IPS-18c (cell line): Measurements from ENCODE around the gene SURF4.
A peak's percentile ranks its signal among the peaks of the same experiment; 100 is the strongest.
"Not testable (repeated sequence)": the region's sequence is repeated elsewhere in the genome, so short reads cannot be mapped to it uniquely, and the experiment has no call there.

ENCODE experiments used
- H3K4me3 ChIP-seq: 2 replicates; pipeline ENCODE4 v1.7.0; 2013; ENCODE audit warnings: low read depth, mild to moderate bottlenecking, low read length, moderate library complexity; ENCODE audit not compliant: insufficient read depth
- H3K9me3 ChIP-seq: one replicate; pipeline ENCODE4 v1.6.1; 2013; ENCODE audit warnings: mild to moderate bottlenecking, low read length, moderate library complexity; ENCODE audit not compliant: control insufficient read depth, insufficient read depth

The SURF4 gene

DNA sequence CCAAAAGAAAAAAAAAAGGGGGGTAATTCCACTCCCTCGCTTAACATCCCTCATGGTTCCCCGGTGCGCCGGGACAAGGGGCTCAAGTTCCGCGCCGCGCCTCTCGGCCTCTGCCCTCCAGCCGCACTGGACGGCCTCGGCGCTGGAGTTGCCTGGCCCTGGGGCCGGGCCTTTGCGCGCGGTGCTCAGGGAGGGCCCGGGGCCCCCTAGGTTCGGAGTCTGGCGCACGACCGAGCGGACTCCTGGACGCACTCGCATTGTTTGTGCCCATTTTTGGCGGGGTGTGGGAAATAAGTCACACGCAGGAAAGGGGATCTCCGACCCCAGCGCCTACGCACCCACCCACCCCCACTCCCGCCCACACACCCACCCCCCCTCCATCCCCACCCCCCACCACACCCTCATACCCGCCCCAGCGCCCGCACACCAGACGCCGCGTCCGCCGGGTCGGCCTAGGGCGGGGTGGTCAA is 28.3 kb downstream of the SURF4 start:
- H3K9me3 ChIP-seq: peaks cover 2% of the 10 kb centered on the region
- peak overlapping the region; percentile 99 for H3K4me3 ChIP-seq

DNA sequence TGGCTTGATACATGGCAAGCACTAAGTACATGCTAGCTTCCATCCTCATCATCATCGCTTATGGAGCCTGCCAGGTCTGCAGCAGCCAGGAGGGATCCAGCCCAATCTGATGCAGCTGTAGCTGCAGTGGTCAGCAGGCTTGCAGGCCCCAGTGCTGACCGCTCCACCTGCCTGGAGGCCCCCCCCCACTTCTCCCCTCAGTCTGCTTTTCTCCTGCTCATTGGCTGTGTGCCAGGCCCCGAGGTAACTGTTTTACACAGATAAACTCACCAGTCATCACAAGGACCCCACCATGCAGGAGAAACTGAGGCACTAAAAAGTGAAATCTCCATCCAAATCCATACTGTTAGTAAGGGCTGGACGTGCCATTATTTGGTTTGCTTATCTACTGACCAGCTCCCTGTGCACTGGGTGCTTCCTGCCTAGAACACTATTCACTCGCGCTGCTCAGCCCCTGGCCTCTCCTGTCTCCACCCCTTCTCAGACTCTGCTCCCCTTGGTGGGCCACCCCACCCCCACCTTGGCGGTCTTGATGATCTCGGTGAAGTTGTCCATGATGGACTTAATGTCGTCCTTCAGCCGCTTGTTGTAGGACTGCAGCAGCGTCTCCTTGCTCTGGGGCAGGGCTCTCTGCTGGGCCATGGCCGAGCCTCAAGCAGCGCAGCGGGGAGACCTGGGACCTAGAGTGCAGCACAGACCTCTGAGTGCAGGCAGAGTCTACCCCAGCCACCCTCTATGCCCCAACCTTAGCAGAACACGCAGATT is 29.7 kb downstream of the SURF4 start:
- Histone ChIP-seq H3K4me3 (peak overlapping the region; percentile 99), H3K9me3 (peaks cover 2% of the 10 kb centered on the region)

DNA sequence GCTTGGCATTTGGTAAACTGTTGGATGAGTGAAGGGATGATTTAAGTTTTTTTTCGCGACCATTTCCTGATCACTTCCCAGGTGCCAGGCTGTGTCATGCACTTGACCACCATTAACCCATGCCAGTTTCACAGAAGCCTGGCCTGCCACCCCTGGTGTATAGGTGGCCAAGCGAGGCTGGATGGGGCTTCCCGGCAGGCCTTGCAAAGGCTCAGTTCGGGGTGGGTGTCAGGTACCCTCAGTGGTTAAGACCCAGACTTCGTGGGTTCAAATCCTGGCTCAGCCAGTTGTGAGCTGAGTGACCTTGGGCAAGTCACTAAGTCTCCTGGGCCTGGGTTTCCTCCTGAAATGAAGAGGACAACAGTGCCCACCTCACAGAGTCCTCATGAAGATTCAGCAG is 30.3 kb downstream of the SURF4 start:
- H3K4me3 ChIP-seq: no peak overlapping the region
- H3K9me3 ChIP-seq: peaks cover 2% of the 10 kb centered on the region

DNA sequence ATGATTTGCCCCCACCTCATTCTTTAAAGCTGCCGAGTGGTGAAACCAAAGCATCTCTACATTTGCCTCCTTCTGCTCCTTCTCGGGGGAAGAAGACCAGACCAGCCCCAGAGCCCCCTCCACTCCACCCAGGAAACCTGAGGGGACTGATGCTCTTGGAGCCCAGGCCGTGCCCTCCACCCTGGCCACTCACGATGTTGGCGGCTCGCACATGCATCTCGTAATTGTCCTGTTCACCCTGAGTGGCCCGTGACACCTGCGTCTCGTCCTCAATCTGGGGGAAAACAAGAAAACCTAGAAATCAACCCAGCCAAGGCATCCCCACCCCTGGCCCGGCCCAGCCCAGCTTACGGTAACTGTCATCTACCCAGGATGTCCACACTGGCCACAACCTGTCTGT is 30.9 kb downstream of the SURF4 start:
- no peak overlapping the region for H3K4me3 ChIP-seq
- H3K9me3 ChIP-seq: peaks cover 2% of the 10 kb centered on the region

DNA sequence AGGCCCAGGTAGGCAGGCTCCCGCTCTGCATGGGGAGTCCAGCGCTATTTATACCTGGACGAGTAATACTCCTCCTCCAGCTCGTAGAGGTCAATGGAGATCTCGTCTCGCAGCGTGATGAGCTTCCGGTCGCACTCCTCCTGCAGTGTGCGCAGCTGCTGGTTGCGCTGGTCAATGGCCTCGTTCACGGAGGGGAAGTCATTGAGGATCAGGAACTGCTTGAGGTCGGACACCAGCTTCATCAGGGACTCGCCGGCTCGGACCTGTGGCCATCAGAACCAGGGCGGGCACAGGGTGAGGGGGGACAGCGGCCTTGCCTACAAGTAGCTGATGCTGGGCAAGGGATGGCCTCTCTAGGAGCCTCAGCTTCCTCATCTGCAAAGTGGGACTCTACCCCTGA is 31.8 kb downstream of the SURF4 start:
- Histone ChIP-seq H3K9me3 (peaks cover 2% of the 10 kb centered on the region), H3K4me3 (no peak overlapping the region)

DNA sequence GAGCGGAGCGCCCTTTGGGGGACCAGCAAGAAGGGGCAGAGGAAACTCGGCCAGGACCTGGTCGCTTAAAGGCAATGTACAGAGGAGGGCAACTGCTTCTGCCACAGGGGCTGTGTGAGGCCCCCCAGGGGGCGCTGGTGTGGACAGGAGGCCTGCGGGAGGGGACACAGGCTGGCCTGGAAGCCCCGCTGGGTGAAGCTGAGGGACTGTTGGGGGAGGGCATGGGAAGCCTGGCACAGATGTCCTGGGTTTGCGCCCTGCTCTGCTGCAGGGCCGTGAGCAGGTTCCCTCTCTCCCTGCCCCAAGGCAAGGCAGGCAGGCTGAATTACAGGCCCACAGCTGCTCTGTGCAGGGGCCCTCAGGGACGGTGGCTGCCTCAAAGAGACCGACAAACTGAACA is 33.3 kb downstream of the SURF4 start:
- Histone ChIP-seq H3K4me3 (no peak overlapping the region), H3K9me3 (no peaks in the 10 kb centered on the region)

DNA sequence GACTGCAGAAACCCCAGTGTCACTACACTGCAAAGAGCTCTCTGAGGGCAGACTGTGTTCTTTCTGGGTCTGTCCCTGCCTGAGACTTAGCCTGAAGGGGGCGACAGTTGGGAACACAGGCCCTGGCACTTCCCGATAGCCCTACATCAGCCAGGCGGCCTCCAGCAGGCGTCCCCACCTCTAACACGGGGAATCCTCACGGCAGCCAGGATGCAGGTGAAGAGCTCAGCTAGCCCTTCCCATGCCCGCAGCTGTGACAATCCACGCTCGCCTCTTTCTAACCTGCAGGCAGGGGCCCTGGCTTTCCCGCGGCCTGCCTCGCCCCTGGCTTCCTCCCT is 33.8 kb downstream of the SURF4 start:
- Histone ChIP-seq H3K9me3 (no peaks in the 10 kb centered on the region), H3K4me3 (no peak overlapping the region)

DNA sequence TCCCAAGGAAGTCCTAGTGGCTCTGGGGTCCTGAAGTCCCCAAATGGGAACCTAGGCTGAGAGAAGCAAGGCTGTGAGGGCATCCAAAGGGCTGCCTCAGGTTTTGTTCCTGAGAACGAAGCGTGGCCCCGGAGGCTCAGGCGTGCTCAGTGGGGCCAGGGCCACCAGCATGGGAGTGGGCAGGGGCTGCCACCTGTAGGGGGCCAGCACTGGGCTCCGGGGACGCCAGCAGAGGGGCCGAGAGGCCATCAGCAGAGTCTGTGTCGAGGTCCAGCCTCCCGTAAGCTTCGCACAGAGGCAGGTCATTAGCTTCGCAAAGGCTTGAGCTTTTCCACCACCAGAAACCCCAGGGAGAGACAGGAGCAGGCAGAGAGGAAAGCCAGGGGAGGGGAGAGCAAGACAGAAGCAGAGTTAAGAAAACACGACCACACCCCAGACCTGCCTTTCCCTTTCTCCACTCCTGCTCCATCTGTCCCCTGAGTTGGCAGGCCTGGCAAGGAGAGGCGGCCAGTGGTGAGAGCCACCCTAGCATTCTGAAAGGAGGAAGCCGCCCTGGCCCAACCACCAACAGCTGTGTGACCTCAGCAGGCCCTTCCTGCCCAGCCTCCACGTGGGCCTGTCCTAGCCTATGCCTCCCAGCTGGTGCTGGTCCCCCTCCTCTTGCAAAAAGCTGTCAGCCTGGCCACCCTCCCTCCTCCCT is 34.3 kb downstream of the SURF4 start:
- H3K9me3 ChIP-seq: no peaks in the 10 kb centered on the region
- H3K4me3 ChIP-seq: no peak overlapping the region

DNA sequence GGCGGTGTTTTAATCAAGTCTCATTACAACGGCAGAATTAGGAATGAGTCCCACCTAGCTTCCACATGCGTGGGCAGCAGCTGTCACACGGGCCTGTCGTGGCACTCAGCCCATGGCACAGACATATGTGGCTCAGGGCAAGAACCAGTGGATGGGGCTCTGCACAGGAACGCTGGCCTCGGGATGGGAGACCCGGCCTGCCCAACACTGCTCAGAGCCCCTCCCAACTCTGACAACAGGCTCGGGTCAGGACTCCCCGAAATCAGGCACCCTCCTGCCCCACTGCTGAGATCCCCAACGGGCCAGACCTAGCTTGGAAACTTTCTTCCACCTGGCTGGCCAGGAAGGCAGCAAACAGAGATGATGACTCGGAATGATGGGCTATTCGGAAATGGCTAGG is 34.9 kb downstream of the SURF4 start:
- Histone ChIP-seq H3K9me3 (no peaks in the 10 kb centered on the region), H3K4me3 (no peak overlapping the region)

DNA sequence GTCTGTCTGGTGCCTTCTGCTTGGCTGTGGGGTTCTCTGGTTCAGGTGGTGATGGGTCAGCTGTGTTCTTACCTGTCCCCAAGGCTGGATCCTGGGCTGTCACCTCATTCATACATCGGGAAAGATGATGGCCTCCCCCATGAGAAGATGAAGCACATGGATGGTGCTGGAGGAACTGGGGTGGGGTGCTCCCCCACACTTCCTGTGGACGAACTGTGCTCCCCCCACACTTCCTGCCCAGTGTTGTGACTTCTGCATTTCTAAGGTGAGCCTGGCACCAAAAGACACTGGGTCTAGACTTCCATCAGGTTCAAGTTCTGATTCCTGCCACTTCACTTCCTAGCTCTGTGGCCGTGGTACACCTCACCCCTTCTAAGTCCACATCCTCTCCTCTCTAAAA is 35.6 kb downstream of the SURF4 start:
- Histone ChIP-seq H3K9me3 (no peaks in the 10 kb centered on the region), H3K4me3 (no peak overlapping the region)

DNA sequence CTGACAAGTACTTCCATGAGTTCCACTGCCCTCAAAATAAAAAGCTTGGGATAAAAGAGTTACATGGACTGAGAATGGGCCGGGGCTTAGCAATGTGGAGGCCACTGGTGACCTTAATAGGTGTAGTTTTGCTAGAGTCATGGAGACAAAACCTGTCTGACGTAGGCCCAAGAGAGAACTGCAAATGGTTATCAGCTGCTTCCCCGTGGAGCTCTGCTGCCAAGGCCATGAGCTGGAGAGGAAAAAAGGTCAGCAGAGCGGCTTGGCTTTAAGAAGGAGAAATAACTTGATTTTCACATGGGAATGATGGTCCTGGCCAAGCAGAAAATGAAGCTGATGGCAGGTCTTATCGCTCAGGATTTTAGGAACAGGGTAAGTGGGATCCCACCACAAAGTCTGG is 36.2 kb downstream of the SURF4 start:
- Histone ChIP-seq H3K4me3 (no peak overlapping the region), H3K9me3 (no peaks in the 10 kb centered on the region)

DNA sequence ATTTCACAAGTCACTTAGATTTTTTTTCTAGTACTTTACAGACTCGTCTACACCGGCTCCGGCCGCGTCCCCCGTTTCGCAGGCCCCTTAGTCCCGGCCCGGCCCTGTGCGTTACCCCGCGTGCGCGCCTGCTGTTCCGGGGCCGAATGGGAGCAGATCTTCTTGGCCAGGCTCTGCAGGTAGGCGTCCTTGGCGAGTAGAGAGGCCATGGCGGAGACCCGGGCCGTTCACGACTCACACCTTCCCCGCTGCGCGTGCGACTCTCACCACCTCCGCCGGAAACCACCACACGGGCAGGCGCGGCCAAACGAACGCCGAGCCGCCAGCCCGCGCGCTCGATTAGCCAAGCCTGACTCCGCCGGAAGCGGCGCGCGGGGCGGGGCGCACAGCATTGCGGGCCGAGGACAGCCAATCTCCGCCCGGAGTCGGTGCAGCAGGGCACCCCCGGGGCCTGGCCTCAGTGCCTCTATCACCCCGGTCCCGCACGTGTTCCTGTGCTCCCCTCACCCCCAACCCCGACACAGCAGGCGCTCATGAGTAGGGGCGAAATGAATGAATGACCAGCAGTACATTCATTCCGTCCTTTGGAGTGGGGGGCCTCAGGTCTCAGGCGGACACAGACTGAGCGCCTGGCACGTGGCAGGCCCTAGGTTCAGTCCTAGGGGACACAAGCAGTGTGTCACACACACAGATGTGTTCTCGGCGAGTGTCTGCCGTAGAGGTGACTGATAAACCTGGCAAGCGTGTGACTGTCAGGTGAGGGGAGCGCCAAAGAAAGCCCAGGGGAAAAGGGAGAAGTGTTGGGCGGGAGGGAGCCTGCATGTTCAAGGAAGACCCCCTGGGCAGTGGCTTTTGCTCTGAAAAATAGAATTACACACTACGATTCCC is 39.7 kb downstream of the SURF4 start, which contains the start of gene SURF6:
SURF6 (minus strand) TSS at position 265 of the 888 bp plus-strand sequence; CDS start at position 209, 56 bp downstream.
- no peaks in the 10 kb centered on the region for H3K9me3 ChIP-seq
- peak within 1 kb of the TSS; percentile 98 for H3K4me3 ChIP-seq

DNA sequence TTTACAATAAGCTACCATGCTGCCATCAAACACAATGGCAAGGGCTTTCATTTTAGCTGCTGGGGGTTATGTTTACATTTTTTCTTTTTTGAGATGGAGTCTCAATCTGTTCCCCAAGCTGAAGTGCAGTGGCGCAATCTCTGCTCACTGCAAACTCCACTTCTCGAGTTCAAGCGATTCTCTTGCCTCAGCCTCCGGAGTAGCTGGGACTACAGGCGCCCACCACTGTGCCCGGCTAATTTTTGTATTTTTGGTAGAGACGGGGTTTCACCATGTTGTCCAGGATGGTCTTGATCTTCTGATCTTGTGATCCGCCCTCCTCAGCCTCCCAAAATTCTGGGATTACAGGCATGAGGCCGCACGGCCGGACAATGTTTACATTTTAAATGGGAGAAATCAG is 41.0 kb downstream of the SURF4 start:
- H3K9me3 ChIP-seq: not testable (repeated sequence)

DNA sequence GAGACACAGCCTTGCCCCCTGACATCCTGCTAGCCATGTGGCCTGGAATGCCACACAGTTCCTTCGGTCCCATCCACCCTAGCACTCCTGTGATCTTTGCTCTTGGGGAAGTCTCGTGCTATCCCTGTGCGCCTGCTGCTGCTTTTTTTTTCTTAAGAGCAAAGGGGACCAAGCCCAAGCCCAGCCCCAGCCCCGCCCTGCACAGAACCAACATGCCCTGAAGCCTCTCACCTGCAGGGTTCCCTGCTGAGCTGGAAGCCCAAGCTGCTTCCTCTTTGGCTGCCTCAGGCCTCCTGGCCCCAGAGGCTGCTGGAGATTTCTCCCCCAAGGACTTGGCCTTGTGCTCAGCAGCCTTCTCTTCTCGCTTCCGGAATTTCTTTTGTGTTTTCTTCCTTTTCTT is 41.7 kb downstream of the SURF4 start:
- H3K9me3 ChIP-seq: no peaks in the 10 kb centered on the region
- peak overlapping the region; percentile 20; the same call in 1 of the 2 replicates for H3K4me3 ChIP-seq

More for the DNA sequence above, 41.0 kb downstream of the SURF4 start:
- H3K4me3 ChIP-seq: peak overlapping the region; percentile 98; the same call in 1 of the 2 replicates

DNA sequence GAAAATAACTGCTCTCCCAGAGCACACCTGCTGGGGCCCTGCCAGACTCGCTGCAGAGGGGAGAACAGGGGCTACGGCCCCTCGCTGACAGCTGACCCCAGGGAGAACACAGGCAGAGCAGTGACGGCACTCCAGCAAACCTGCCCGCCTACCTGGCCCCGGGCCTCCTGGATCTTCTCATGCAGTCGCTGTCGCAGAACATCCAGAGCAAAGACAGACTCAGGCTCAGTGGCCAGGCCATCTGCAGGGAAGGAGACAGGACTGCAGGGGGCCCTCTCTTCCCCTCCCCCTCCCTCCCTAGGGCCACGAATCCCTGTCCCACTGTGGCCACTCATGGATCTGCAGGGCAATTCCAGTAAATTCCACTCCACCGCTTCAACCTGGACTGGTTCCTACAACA is 42.3 kb downstream of the SURF4 start:
- Histone ChIP-seq H3K4me3 (no peak overlapping the region; the same call in 1 of the 2 replicates), H3K9me3 (no peaks in the 10 kb centered on the region)

DNA sequence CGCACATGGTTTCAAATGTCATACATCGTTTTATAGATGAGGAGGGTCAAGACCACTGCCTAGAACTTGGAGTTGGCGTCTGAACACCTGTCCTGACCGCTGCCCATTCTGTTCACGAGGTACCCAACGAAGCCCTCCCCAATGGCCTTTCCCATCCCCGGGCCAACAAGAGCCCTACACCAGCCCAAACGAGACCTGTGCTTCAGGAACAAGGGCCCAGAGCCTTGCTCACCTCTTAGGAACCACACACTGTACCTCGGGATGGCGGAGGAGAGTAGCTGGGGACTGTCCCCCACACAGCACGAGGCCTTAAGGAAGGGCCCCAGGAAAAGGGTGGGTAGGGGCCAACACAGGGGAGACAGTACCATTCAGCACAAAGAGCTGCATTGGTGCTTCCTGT is 42.8 kb downstream of the SURF4 start:
- Histone ChIP-seq H3K9me3 (no peaks in the 10 kb centered on the region), H3K4me3 (no peak overlapping the region)

DNA sequence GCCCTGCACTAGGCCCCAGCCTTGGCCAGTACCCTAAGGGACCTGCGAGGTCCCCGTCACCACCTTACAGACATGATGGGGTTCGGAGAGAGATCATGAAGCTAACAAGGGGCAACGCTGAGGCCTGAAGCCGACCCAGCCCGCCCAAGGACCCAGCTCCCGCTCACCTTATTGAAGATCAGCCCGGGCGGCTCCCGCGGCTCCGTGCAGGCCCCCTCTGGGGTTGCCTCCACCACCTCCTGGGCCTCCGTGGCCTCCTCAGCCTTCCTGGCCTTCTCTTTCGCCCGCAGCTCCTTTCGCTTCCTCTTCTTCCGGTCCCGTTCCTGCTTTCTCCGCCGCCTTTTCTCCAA is 43.5 kb downstream of the SURF4 start:
- no peaks in the 10 kb centered on the region for H3K9me3 ChIP-seq
- no peak overlapping the region for H3K4me3 ChIP-seq
